ENCODE data around the gene ZBTB8B. TPM values are rescaled to one million over a fixed set of nuclear protein-coding genes. Genes with fewer than 3 reads are reported as not detected.
"Not testable (repeated sequence)": the region's sequence is repeated elsewhere in the genome, so short reads cannot be mapped to it uniquely, and the experiment has no call there.

Gene ZBTB8B
- total and polyA plus RNA-seq, 7 donors = under 0.01 TPM; not detected in 5

DNA sequence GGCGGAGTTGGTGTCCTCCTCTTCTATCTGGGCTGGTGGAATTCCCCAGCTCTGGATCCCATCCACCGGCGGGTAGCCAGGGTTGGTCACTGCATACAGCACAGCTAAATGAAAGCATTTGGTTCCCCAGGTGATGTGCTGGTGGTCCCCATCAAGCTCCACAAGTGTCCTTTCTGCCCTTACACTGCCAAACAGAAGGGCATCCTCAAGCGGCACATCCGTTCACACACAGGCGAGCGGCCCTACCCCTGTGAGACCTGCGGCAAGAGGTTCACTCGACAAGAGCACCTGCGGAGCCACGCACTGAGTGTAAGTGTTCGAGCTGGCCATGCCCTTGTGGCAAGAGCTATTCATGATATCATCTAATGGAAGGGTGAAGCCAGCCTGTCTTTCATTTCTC is 15.9 kb downstream of the ZBTB8B start:
- TF ChIP-seq, protein P1, sequence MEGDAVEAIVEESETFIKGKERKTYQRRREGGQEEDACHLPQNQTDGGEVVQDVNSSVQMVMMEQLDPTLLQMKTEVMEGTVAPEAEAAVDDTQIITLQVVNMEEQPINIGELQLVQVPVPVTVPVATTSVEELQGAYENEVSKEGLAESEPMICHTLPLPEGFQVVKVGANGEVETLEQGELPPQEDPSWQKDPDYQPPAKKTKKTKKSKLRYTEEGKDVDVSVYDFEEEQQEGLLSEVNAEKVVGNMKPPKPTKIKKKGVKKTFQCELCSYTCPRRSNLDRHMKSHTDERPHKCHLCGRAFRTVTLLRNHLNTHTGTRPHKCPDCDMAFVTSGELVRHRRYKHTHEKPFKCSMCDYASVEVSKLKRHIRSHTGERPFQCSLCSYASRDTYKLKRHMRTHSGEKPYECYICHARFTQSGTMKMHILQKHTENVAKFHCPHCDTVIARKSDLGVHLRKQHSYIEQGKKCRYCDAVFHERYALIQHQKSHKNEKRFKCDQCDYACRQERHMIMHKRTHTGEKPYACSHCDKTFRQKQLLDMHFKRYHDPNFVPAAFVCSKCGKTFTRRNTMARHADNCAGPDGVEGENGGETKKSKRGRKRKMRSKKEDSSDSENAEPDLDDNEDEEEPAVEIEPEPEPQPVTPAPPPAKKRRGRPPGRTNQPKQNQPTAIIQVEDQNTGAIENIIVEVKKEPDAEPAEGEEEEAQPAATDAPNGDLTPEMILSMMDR (IDR thresholded peaks at IDR 0.05) = no peak
- WGBS, 3 donors = 90 to 93% (median 92%) methylated on average over 12 of the region's 12 CpGs

DNA sequence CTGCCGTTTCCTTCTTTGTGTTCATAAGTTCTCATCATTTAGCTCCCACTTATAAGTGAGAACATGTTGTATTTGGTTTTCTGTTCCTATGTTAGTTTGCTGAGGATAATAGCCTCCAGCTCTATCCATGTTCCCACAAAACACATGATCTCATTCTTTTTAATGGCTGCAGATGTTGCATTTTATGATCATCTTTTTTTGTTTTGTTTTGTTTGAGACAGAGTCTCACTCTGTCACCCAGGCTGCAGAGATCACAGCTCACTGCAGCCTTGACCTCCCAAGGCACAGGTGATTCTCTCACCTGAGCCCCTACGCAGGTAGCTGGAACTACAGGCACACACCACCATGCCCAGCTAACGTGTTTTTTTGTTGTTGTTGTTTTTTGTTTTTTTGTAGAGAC is 16.9 kb downstream of the ZBTB8B start:
- intact Hi-C loops (cut with DNase I); H3K27ac ChIP-seq; ATAC-seq: not testable (repeated sequence)

More for the DNA sequence above, 15.9 kb downstream of the ZBTB8B start:
- DNase-seq (no peak), ATAC-seq (no peak)
- no peaks in the 10 kb centered on the region for H3K9me3 ChIP-seq
- no peaks in the 10 kb centered on the region for H3K36me3 ChIP-seq (ENCODE audit: insufficient read depth in 1 of 2, low read depth in 1 of 2)
- H3K4me3 ChIP-seq = no peak overlapping the region
- H3K4me1 ChIP-seq = no peaks in the 10 kb centered on the region
- H3K27ac ChIP-seq = no peak overlapping the region
- H3K27me3 ChIP-seq (ENCODE audit: insufficient read depth in 3 of 3, low read length in 2 of 3) = peaks cover 0 to 2% (median 0%) of the 10 kb centered on the region in 3 donors
- intact Hi-C loops (cut with DNase I) = no loop called here

DNA sequence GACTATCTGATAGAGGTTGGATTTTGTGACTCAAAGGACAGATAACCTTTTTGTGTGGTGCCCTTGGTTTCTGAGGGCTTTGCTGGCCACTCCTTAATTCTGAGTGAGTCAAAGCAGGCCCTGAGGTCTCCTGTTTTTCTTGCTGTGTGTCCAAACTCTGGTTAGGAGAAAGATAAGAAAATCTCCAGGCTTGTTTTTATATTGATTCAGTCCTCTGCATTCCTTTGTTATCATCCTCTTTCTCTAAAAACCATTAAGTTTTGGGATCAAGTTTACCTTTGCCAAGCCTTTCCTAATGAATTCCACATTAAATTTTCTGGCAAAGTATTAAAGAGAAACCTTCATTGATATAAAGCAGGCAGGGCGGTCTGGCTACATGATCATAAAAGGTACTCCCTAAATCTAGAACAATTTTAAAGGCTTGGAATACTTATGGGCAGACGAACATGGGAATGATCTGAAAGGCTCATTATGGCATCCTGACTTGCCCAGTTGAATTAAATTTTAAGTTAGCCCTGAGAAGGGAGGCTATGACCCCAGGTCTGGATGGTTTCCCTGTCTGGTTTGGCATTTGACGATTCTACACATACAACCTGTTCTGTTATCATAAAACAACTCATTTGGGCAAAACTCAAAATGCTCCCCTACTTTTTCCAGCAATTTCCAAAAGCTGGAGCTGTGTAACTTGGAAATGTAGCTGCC is 20.8 kb downstream of the ZBTB8B start:
- 88 to 91% (median 90%) methylated on average over 3 of the region's 3 CpGs for WGBS, 3 donors
- DNase-seq (no peak), ATAC-seq (no peak)
- H3K27me3 ChIP-seq (ENCODE audit: insufficient read depth in 3 of 3, low read length in 2 of 3) = peaks cover 0 to 2% (median 0%) of the 10 kb centered on the region in 3 donors
- no peaks in the 10 kb centered on the region for H3K9me3 ChIP-seq
- no peaks in the 10 kb centered on the region for H3K36me3 ChIP-seq (ENCODE audit: insufficient read depth in 1 of 2, low read depth in 1 of 2)
- intact Hi-C loops (cut with DNase I) = no loop called here
- no peaks in the 10 kb centered on the region for H3K4me1 ChIP-seq
- no peak overlapping the region for H3K27ac ChIP-seq
- TF ChIP-seq, protein P1 (IDR thresholded peaks at IDR 0.05) = no peak
- no peak overlapping the region for H3K4me3 ChIP-seq

More for the DNA sequence above, 16.9 kb downstream of the ZBTB8B start:
- H3K27me3 ChIP-seq (ENCODE audit: insufficient read depth in 3 of 3, low read length in 2 of 3); H3K36me3 ChIP-seq (ENCODE audit: insufficient read depth in 1 of 2, low read depth in 1 of 2); H3K4me3 ChIP-seq; DNase-seq; H3K4me1 ChIP-seq; H3K9me3 ChIP-seq: not testable (repeated sequence)
- 87 to 91% (median 88%) methylated on average over 3 of the region's 3 CpGs for WGBS, 3 donors

DNA sequence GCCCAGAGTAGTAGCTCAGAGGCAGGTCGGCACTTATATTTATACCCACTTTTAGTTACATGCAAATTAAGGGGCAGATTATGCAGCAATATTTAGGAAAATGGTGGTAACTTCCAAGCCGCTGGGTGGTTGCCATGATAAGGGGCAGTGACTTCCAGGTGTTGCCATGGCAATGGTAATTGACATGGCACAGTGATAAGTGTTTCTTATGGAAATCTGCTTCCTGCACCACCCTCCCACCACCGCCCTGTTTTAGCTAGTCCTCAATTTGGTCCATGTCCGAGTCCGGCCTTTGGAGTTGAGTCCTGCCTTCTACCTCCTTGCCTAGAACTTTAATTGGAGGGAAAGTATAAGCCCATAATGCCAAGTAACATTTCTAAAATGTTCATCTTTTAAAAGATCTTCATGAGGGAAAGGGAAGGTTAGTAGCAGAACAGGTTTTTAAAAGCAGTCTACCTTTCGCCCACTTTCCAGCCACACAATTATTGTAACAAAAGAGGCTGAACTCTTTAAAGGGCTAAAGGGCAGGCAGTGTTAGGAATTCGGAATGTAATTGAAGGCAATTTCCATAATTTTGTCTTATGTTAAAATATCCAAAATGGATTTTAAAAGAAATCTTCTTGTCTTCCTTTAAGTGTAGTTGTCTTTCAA is 21.7 kb downstream of the ZBTB8B start:
- Histone ChIP-seq H3K27me3 (ENCODE audit: insufficient read depth in 3 of 3, low read length in 2 of 3) (peaks cover 0 to 2% (median 0%) of the 10 kb centered on the region in 3 donors), H3K4me3 (no peak overlapping the region), H3K4me1 (no peaks in the 10 kb centered on the region), H3K9me3 (no peaks in the 10 kb centered on the region), H3K36me3 (ENCODE audit: insufficient read depth in 1 of 2, low read depth in 1 of 2) (no peaks in the 10 kb centered on the region), H3K27ac (no peak overlapping the region)
- no peak for DNase-seq
- no peak for ATAC-seq
- TF ChIP-seq, protein P1 (IDR thresholded peaks at IDR 0.05) = no peak
- WGBS, 3 donors = 92 to 94% (median 94%) methylated on average over 7 of the region's 7 CpGs
- intact Hi-C loops (cut with DNase I) = no loop called here

DNA sequence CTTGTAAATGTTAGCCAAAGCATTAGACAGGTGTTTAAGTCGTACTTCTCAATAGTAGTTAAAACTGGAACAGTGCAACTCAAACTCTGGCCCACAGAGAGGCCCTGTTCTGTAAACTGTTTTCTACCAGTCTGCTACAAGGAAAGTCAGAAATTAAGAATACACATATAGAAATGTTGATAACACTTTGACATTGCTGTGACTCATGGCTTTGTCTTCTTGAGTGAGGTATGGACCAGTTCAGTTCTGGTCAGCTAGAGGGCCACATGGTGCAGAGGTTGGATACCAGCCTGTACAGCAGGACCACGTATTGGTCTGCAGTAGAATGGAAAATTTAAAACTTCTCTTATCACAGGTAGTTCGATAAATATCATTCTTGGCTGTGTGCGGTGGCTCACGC is 22.3 kb downstream of the ZBTB8B start:
- no peak for DNase-seq
- TF ChIP-seq, protein P1 (IDR thresholded peaks at IDR 0.05) = no peak
- peaks cover 0 to 2% (median 0%) of the 10 kb centered on the region in 3 donors for H3K27me3 ChIP-seq (ENCODE audit: insufficient read depth in 3 of 3, low read length in 2 of 3)
- H3K4me1 ChIP-seq = no peaks in the 10 kb centered on the region
- intact Hi-C loops (cut with DNase I) = no loop called here
- ATAC-seq = no peak
- no peak overlapping the region for H3K27ac ChIP-seq
- H3K36me3 ChIP-seq (ENCODE audit: insufficient read depth in 1 of 2, low read depth in 1 of 2) = no peaks in the 10 kb centered on the region
- no peaks in the 10 kb centered on the region for H3K9me3 ChIP-seq
- 82 to 93% (median 85%) methylated on average over 5 of the region's 5 CpGs for WGBS, 3 donors
- no peak overlapping the region for H3K4me3 ChIP-seq
